GM19240 (cell line): Measurements from ENCODE around the gene TWSG1.

Source experiments
- DNase-seq: peaks from one replicate; pipeline ENCODE4 v3.0.0; 2011; ENCODE audit warnings: low spot score; ENCODE audit not compliant: insufficient read length

Gene TWSG1

DNA sequence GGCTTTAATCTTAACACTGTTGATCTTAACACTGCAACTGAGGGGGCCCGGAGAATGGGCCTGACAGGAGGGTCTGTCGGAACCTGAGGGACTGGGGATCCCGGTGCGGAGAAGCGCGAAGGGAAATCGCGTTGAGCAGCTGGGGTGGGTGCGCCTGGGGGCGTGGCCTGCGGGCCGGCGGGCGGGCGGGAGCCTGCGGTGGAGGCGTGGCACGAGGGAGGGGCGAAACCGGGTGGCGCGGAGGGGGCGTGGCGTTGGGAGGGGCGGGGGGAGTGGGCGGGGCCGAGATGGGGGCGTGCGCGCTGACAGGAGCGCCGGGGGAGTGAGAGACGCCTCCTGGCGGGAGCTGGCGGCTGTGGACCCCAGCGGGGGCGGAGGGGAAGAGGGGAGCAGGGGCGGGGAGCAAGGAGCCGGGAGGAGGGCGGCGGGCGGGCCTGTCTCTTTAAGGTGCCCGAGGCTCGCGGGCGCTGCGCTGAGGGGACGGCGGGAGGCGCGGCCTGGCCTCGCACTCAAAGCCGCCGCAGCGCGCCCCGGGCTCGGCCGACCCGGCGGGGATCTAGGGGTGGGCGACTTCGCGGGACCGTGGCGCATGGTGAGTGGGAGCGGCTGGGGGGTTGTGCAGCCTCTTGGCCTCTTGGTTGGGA is at the start of gene TWSG1:
TWSG1 (plus strand) TSS at position 445 of the 644 bp plus-strand sequence. CDS start 2,457 bp downstream, outside the sequence.
- DNase-seq, result peak; percentile 84

DNA sequence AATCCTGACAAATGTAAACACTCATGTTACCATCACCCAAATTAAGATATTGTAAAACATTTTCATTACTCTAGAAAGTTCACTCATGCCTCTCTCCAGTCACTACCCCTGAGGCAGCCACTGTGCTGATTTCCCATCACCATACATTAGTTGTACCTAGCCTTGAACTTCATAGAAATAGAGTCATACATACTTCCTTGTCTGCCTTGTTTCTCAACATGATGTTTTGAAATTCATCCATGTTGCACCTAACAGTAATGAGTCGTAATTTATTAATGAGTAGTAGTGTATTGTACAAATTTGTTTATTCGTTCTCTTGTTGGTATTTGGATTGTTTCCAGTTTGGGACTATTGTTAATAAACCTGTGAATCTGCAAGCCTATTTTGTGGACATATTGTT is 49.0 kb upstream of the TWSG1 start:
- DNase-seq, result no peak

DNA sequence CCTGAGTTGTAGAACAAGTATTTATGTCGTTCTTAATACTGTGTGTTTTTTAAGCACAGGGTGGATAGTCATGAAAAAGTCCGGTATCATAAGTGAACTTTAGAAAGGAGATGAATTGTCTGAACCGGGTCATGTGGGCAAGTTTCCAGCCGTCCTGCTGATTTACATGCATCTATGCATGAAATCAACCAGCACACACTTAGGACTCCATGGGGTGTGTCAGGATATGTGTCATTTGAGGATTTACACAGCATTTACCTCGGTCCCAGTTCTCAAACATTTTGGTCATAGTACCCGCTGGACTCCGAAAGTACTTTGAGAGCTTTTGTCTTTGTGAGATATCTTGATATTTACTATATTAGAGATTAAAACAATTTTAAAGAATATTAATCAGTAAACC is 47.5 kb upstream of the TWSG1 start:
- no peak for DNase-seq

DNA sequence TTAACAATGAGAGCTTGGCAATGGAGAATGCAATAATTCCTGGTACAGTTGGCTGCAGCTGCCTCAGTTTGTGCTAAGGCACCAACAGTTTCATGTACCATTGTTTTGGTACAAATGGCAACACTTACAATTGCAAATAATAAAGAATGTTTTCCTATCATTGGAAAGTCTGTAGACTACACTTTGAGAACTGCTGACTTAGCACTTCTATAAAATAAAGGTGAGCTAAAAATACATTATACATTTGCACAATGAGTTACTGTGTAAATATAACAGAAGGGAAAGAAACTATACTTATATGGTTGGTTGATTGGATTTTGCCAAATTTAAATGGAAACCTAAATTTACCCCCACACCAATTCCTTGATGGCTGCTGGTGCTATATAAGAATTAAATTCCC is 44.9 kb upstream of the TWSG1 start:
- no peak for DNase-seq

DNA sequence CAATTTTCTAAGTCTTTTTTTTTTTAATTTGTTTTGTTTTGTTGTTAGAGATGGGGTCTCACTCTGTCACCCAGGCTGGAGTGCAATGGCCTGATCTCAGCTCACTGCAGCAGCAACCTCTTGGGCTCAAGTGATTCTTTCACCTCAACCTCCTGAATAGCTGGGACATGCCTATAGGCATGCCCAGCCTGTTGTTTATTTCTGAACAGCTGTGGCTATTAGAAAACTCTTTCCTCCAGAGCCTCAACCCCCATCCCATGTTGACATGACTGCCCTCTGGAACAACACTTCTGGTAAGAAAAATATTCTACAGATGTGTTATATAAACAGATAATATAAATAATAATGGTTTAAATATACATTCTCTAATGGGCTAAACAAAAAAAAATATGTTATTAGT is 44.4 kb upstream of the TWSG1 start:
- DNase-seq, result no peak

DNA sequence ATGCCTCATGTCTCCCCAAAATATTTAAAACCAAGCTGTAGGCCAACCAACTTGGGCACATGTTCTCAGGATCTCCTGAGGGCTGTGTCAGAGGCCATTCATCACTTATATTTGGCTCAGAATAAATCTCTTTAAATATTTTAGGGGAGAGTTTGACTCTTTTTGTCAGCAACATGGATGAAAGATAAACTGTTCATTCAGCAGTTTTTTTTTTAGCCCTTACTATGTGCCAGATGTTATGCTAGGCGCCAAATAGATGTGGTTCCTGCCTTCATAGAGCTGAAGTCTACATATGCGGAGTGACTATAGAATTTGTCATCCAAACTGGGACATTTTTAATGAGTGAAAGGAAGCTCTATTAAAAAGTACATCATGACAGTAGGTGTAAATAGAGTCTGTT is 42.5 kb upstream of the TWSG1 start:
- DNase-seq, result no peak

DNA sequence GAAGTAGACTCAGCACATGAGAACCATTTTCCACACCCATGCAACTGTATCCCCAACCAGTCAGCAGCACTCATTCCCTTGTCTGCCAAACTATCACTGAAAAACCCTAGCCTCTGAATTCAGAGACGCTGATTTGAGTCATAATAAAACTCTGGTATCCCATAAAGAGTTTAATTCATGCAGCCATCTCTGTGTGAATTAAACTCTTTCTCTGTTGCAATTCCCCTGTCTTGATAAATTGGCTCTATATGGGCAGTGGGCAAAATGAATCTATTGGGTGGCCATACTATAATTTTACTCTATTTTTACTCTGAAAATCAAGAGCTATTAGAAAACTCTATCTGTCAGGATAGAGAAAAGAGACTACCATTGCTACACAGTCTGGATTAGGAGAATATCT is 40.6 kb upstream of the TWSG1 start:
- no peak for DNase-seq

DNA sequence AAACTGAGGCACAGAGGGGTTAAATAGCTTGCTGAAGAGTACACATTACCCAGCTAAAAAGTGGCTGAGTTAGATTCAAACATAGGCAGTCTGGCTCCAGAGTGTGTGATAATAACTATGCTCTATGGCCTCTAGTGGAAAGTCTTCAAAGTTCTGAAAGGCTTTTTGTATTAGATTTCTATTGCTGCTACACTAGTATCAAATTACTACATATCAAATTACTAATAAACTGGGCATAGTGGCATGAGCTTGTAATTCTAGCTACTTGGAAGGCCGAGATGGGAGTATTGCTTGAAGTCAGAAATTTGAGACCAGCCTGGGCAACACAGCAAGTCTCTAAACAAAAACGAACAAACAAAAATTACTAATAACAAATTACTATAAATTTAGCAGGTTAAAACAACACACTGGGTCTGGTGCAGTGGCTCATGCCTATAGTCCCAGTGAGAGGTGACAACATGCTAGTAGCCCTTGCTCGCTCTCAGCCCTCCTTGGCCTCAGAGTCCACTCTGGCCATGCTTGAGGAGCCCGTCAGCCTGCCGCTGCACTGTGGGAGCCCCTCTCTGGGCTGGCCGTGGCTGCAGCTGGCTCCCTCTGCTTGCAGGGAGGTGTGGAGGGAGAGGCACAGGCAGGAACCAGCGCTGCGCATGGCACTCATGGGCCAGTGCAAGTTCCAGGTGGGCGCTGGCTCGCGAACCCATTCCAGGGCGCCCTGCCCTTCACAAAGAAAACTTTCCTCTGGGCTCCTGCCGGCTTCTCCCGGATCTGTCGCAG is 38.2 kb upstream of the TWSG1 start:
- DNase-seq, result no peak

DNA sequence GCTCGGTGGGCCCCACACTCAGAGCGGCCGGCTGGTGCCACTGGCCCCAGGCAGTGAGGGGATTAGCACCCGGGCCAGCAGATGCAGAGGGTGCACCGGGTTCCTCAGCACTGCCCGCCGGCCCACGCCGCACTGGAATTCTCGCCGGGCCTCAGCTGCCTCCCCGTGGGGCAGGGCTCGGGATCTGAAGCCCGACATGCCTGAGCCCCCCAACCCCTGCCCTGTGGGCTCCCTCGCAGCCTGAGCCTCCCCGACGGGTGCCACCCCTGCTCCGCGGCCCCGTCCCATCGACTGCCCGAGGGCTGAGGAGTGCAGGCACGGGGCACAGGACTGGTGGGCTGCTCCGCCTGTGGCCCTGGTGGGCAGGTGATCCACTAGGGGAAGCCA is 37.6 kb upstream of the TWSG1 start:
- no peak for DNase-seq

DNA sequence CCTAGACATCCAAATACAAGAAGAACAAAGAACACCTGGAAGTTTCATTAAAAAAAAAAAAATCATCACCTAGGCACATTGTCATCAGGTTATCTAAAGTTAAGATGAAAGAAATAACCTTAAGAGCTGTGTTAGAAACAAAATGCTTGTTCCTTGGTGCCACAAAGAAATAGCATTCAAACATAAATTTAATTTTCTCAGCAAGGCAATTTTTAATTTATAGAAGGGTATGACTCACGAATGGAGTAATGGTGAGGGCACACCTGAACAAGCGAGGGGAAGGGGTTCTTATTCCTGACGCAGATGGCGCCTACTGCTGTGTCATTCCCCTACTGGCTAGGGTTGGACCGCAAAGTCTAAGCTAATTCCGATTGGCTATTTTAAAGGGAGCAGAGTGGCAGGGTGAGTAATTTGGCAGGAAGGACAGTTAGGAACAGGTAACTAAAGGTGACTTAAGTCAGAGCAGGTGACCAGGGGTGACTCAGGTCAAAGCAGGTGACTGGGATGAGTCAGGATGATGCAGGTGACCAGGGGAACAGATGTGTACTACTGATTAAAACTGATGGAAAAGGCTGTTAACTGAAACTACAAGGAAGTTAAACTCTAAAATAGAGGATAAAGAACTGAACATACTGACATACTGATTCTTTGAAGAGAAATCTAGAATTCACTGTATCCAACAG is 30.0 kb upstream of the TWSG1 start:
- no peak for DNase-seq

DNA sequence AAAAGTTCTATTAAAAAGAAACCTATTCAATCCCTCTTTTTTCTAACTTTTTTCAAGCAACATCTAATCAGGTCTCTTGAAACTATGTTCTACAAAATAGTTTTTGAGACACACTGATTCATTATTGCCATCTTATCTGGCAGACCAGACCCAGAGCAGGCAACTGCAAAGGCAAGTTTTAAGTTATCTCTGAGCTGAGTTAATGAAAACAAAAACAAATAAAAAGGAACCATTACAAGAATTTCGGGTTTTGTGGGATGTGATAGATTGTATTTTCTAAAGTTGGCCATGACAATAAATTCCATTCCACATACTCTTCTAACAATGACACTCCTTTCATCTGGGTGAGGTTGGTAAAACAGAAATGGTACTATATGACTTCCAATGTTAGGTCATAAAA is 15.2 kb upstream of the TWSG1 start:
- DNase-seq, result no peak

DNA sequence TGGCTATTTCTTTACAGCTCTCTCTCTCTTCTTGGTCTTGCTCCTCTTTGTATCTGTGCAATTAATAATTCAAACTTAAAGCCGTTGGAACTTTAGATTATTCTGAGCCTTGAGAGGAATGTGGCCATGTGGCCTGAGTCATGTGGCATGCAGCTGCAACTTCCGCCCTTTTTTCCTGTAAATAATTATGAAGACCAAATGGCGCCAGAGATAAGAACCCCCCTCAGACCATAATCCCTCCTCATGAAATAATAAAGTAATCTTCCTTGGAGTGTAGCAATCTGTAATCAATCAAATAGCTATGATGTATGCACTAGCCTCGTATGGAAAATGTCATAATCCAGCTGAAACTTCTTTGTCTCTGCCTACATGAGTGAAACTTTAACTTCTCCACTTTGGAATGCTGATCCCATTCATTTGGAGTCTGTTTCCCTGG is 13.5 kb upstream of the TWSG1 start:
- DNase-seq, result no peak

DNA sequence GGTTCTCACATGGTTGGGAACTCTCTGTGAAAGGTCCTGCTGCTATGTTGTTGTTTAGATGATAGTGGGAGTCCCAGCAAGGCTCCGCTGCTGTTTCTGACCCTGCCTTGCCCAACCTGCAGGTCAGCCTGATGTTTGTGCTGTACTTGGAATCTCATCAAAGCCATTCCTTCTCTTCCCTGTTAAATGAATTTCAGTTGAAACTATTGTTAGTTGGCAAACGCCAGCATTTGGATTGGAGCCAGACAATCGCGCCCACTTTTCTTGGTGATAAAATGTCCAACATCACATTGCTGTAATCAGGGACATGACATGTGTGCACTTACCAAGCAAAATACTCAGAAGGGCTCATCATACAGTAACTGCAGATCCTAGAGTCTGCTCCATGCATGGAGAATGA is 12.8 kb upstream of the TWSG1 start:
- DNase-seq, result no peak

DNA sequence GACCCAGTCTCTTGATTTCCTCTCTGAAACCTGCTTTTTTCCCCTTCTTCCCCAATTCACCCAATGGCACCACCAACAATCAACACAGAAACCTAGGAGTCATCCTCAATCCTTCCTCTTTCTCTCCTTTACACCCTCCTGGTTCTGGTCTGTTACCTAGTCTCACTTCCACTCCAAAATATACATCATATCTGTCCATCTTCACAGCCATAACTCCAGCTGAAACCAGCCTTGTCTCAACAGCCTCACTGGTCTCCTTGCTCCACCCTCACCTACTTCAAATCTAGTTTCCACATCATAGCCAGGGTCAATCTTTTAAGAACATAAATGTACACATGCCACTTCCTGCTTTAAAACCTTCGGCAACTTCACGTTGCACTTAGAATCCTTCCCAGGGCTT is 11.8 kb upstream of the TWSG1 start:
- no peak for DNase-seq

DNA sequence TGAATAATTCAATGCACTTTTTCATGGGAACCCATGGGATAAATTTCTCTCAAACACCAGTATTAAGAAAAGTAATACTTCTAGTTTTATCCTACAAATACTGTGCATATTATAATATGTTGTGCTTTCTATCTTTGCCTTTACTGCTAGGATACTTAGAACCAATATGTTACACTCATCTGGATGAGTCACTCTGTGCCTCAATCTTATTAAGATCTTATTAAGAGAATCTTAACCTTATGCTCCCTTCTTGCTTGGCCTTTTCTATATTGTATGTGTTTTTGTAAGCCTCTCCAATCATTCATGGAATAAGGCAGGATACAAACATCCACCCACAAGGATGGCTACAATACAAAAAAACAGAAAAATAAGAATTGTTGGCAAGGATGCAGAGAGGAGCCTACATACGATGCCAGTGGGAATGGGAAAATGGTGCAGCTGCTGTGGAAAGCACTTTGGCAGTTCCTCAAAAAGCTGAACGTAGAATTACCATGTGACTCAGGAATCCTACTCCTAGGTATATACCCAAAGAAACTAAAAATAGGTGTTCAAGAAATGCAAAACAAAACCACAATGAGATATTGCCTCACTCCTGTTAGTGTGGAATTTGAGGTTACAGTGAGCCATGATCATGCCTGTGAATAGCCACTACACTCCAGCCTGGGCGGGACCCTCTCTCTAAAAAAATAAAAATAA is 10.7 kb upstream of the TWSG1 start:
- no peak for DNase-seq

DNA sequence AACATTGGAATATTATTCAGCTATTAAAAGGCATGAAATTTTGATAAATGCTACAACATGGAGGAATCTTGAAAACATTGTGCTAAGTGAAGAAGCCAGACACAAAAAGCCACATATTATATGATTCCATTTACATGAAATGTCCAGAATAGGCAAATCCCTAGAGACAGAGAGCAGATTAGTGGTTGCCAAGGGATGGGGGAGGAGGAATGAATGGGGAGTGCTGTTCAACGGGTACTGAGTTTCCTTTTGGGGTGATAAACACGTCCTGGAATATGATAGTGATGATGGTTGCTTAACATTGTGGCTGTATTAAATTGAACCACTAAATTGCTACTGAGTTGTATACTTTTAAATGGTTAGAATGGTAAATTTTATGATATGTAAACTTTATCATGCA is 8.9 kb upstream of the TWSG1 start:
- DNase-seq, result no peak

DNA sequence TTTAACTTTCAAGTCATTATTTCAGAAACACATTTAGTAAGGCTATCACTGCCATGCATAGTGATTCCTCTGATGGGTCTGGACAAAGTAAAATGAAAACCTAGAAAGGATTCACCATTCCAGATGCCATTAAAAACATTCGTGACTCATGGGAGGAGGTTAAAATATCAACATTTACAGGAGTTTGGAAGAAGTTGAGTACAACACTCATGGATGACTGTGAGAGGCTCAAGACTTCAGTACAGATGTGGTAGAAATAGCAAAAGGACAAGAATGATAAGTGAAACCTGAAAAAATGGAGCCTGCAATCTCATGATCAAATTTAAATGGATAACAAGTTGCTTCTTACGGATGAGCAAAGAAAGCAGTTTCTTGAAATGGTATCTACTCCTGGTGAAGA is 5.8 kb upstream of the TWSG1 start:
- no peak for DNase-seq

DNA sequence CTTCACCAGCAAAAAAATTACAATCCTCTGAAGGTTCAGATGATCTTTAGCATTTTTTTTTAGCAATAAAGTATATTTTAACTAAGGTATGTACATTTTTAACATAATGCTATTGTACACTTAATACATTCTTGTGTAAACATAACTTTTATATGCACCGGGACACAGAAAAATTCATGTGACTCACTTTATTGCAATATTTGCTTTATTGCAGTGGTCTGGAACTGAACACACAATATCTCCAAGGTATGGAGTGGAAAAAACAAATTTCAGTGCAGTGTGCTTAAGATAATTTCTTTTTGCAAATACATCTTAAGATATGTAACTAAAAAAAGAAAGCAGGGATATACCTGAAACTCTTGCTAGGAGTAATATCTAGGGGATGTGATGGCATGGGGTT is 5.1 kb upstream of the TWSG1 start:
- no peak for DNase-seq

DNA sequence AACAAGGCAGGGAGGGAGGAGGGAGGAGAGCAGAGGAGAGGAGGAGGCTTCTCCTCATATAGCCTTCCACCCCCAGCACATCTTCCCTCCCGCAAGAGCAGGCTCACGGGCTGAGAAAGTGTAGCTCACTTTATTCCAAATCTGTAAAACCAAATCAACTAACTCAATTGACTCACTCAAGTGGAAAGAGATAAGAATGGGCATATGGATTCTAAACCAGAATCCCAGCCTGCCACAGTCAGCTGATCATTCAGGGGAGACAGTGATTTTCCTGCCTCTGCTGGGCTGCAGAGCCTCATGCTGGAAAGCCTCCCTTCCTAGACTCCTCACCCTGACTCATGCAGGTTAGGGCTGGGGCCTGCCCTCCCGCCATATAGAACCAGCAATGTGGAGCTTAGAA is 4.2 kb upstream of the TWSG1 start:
- DNase-seq, result no peak

DNA sequence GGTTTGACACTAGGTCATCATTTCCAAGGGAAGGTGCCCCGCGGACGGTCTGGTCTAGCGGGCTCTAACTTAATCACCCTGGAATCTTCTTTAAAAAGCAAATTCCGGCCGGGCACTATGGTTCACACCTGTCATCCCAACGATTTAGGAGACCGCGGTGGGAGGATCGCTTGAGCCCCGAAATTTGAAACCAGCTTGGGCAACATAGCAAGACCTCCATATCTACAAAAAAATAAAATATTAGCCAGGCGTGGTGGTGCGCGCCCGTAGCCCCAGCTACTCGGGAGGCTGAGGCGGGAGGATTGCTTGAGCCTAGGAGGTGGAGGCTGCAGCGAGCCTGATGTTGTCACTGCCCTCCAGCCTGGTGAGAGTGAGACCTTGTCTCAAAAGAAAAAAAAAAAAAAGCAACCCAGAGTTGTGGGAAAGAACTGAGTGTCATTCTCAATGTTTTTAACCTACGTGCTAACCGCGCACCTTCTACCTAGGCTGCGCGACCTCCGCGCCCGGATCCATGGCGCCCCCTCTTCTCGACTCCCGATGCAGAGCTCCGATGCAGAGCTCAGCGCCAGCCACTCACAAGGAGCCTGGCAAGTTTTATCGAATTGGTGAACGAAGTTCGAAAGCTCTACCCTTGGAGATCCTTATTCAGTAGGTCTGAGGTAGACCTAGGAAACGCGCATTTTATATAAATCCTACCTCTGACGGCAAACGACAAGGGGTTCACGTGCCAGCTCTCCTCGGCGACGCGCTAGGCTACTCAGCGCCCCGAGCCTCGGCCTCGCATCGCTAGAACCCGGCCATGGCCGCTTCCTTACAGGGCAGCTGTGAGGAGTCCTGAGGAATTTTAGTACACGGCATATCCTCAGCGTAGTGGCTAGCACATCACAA is 888 bp upstream of the TWSG1 start:
- no peak for DNase-seq
